IMR-90 (cell line): ENCODE measurements around the gene ATP5PO. TPM values are rescaled to one million over a fixed set of nuclear protein-coding genes. Genes with fewer than 3 reads are reported as not detected.

Experiments
- ATAC-seq: fragments of 200-7000 bp; cut with Tn5 transposase; 2 replicates; pipeline ENCODE4 v1.9.1; 2020; ENCODE audit warnings: low read depth, mild to moderate bottlenecking, moderate library complexity
- BruUV-seq: library from RNA; stranded (reverse); fragments of 400-500 nt; replicated peaks from 2 replicates; lab custom pipeline; 2021; lab: Mats Ljungman, UMichigan
- CTCF ChIA-PET: fragments of 300-600 bp; formaldehyde crosslinking; extraction: SDS; loops from one replicate; lab custom pipeline; 2021; ENCODE audit warnings: antibody characterized with exemption; lab: Yijun Ruan, JAX
- POLR2A ChIA-PET: fragments of 300-600 bp; sonication (Branson Sonifier 250); formaldehyde crosslinking; loops from one replicate; lab custom pipeline; 2022; ENCODE audit warnings: antibody characterized with exemption; ENCODE audit not compliant: unreplicated experiment; lab: Charles Lee
- DNase-seq: peaks from one replicate; pipeline ENCODE4 v3.0.0; 2013
- H2AFZ ChIP-seq: replicated peaks from 2 replicates; pipeline ENCODE3; 2013; ENCODE audit warnings: low read length, mild to moderate bottlenecking; ENCODE audit not compliant: poor library complexity
- H2AK5ac ChIP-seq: 2 replicates; pipeline ENCODE4 v1.6.1; 2013; ENCODE audit warnings: low read depth, low read length, inconsistent platforms
- H2AK9ac ChIP-seq: replicated peaks from 2 replicates; pipeline ENCODE3; 2013; ENCODE audit warnings: mild to moderate bottlenecking, low read depth, low read length, moderate library complexity; ENCODE audit not compliant: poor library complexity
- H2BK120ac ChIP-seq: 2 replicates; pipeline ENCODE4 v1.6.1; 2013; ENCODE audit warnings: low read depth, low read length, inconsistent platforms
- H2BK15ac ChIP-seq: 3 replicates; pipeline ENCODE4 v1.6.1; 2013; ENCODE audit warnings: low read depth, low read length, inconsistent platforms
- H2BK20ac ChIP-seq: 2 replicates; pipeline ENCODE4 v1.6.1; 2013; ENCODE audit warnings: low read depth, mild to moderate bottlenecking, inconsistent platforms, low read length, moderate library complexity
- H2BK5ac ChIP-seq: 2 replicates; pipeline ENCODE4 v1.6.1; 2013; ENCODE audit warnings: mild to moderate bottlenecking, low read depth, low read length, inconsistent platforms; ENCODE audit not compliant: poor library complexity, severe bottlenecking
- H3K14ac ChIP-seq: replicated peaks from 2 replicates; pipeline ENCODE4 v1.6.1; 2013; ENCODE audit warnings: low read depth, low read length, inconsistent platforms
- H3K18ac ChIP-seq: 2 replicates; pipeline ENCODE4 v1.6.1; 2013; ENCODE audit warnings: low read depth, low read length, control low read depth
- H3K23ac ChIP-seq: 2 replicates; pipeline ENCODE4 v1.6.1; 2013; ENCODE audit warnings: low read depth, low read length, inconsistent platforms
- H3K27ac ChIP-seq: 2 replicates; pipeline ENCODE4 v1.5.1; 2013; ENCODE audit warnings: mild to moderate bottlenecking, control low read depth, low read length; ENCODE audit not compliant: insufficient read depth
- H3K27me3 ChIP-seq: 2 replicates; pipeline ENCODE4 v1.6.1; 2013; ENCODE audit warnings: low read length; ENCODE audit not compliant: control insufficient read depth, insufficient read depth
- H3K36me3 ChIP-seq: 2 replicates; pipeline ENCODE4 v1.6.1; 2013; ENCODE audit warnings: low read length, mixed read lengths; ENCODE audit not compliant: control insufficient read depth, insufficient read depth
- H3K4ac ChIP-seq: 2 replicates; pipeline ENCODE4 v1.6.1; 2013; ENCODE audit warnings: low read depth, low read length, inconsistent platforms
- H3K4me1 ChIP-seq: 2 replicates; pipeline ENCODE4 v1.6.1; 2013; ENCODE audit warnings: low read length, mixed read lengths; ENCODE audit not compliant: control insufficient read depth, insufficient read depth
- H3K4me2 ChIP-seq: 2 replicates; pipeline ENCODE4 v1.6.1; 2013; ENCODE audit warnings: low read depth, mild to moderate bottlenecking, control low read depth, low read length, moderate library complexity
- H3K4me3 ChIP-seq: 2 replicates; pipeline ENCODE4 v1.5.1; 2013; ENCODE audit warnings: low read depth, mild to moderate bottlenecking, control low read depth, low read length, moderate library complexity; ENCODE audit not compliant: insufficient read depth
- H3K56ac ChIP-seq: 2 replicates; pipeline ENCODE4 v1.6.1; 2013; ENCODE audit warnings: low read length, inconsistent platforms; ENCODE audit not compliant: insufficient read depth; ENCODE audit errors: extremely low read depth
- H3K79me1 ChIP-seq, 2 experiments: 2 replicates each; pipeline ENCODE4 v1.6.1; 2013; ENCODE audit warnings: low read length in 2 of 2, inconsistent platforms in 1 of 2, low read depth in 1 of 2
- H3K9ac ChIP-seq: 2 replicates; pipeline ENCODE4 v1.6.1; 2013; ENCODE audit warnings: low read depth, low read length, control low read depth
- H3K9me1 ChIP-seq: 2 replicates; pipeline ENCODE4 v1.6.1; 2013; ENCODE audit warnings: low read length, inconsistent platforms; ENCODE audit not compliant: insufficient read depth
- H3K9me3 ChIP-seq: 2 replicates; pipeline ENCODE4 v1.6.1; 2013; ENCODE audit warnings: low read length; ENCODE audit not compliant: control insufficient read depth, insufficient read depth
- H4K20me1 ChIP-seq: 2 replicates; pipeline ENCODE4 v1.6.1; 2013; ENCODE audit warnings: low read length, inconsistent platforms; ENCODE audit not compliant: insufficient read depth
- H4K5ac ChIP-seq: 2 replicates; pipeline ENCODE4 v1.6.1; 2013; ENCODE audit warnings: mild to moderate bottlenecking, low read depth, low read length, control low read depth
- H4K8ac ChIP-seq, 2 experiments: 2 replicates each; pipeline ENCODE4 v1.6.1; 2013; ENCODE audit warnings: low read depth in 2 of 2, low read length in 2 of 2, control low read depth in 1 of 2, inconsistent platforms in 1 of 2
- H4K91ac ChIP-seq: 2 replicates; pipeline ENCODE4 v1.6.1; 2013; ENCODE audit warnings: low read depth, low read length, inconsistent platforms; ENCODE audit not compliant: insufficient read depth
- BHLHE40 ChIP-seq: fragments of 150-350 bp; IDR thresholded peaks from 2 replicates; pipeline ENCODE4 v1.6.1; 2016; ENCODE audit warnings: mild to moderate bottlenecking, low read depth, low read length
- CEBPB ChIP-seq: IDR thresholded peaks from 2 replicates; pipeline ENCODE4 v1.6.1; 2012; ENCODE audit warnings: low read depth, low read length, improper control_type of control experiment
- CHD1 ChIP-seq: IDR thresholded peaks from 2 replicates; pipeline ENCODE4 v1.6.1; 2012; ENCODE audit warnings: low read depth, low read length, improper control_type of control experiment
- ELK1 ChIP-seq: fragments of 150-350 bp; IDR thresholded peaks from 2 replicates; pipeline ENCODE4 v1.6.1; 2016; ENCODE audit warnings: low read depth, mild to moderate bottlenecking, low read length, moderate library complexity, borderline replicate concordance
- FOS ChIP-seq: fragments of 150-350 bp; IDR thresholded peaks from 2 replicates; pipeline ENCODE4 v1.6.1; 2016; ENCODE audit warnings: low read depth, low read length
- MAFK ChIP-seq: IDR thresholded peaks from 2 replicates; pipeline ENCODE4 v1.6.1; 2012; ENCODE audit warnings: low read depth, low read length, improper control_type of control experiment
- MAZ ChIP-seq: IDR thresholded peaks from 2 replicates; pipeline ENCODE4 v1.6.1; 2012; ENCODE audit warnings: low read depth, mild to moderate bottlenecking, low read length, improper control_type of control experiment, moderate library complexity, borderline replicate concordance
- MXI1 ChIP-seq: IDR thresholded peaks from 2 replicates; pipeline ENCODE4 v1.6.1; 2012; ENCODE audit warnings: low read depth, mild to moderate bottlenecking, low read length, moderate library complexity, borderline replicate concordance
- NFE2L2 ChIP-seq: fragments of 150-350 bp; IDR thresholded peaks from 2 replicates; pipeline ENCODE4 v1.6.1; 2016; ENCODE audit warnings: low read depth, mild to moderate bottlenecking, low read length
- POLR2A ChIP-seq: IDR thresholded peaks from 2 replicates; pipeline ENCODE4 v1.6.1; 2012; ENCODE audit warnings: mild to moderate bottlenecking, low read depth, low read length
- RAD21 ChIP-seq: IDR thresholded peaks from 2 replicates; pipeline ENCODE4 v1.6.1; 2012; ENCODE audit warnings: low read length, improper control_type of control experiment
- RCOR1 ChIP-seq: IDR thresholded peaks from 2 replicates; pipeline ENCODE4 v1.6.1; 2012; ENCODE audit warnings: mild to moderate bottlenecking, low read length, improper control_type of control experiment; ENCODE audit not compliant: insufficient replicate concordance
- RFX5 ChIP-seq: IDR thresholded peaks from 2 replicates; pipeline ENCODE4 v1.8.0; 2012; ENCODE audit warnings: low read depth, mild to moderate bottlenecking, low read length, moderate library complexity
- SMC3 ChIP-seq: fragments of 150-350 bp; IDR thresholded peaks from 2 replicates; pipeline ENCODE4 v1.6.1; 2016; ENCODE audit warnings: low read depth, mild to moderate bottlenecking, antibody characterized with exemption, low read length, moderate library complexity
- WGBS, 2 experiments: methylation state at CpG; one replicate each; pipeline versions ENCODE4 v1.1.5 to v1.1.7; 2013; ENCODE audit warnings: missing lambda C conversion rate in 2 of 2; ENCODE audit not compliant: insufficient read length in 1 of 2; ENCODE audit errors: extremely low coverage in 2 of 2; 5-methylcytosine and 5-hydroxymethylcytosine counted together
- dilution Hi-C: fragments of 300-500 bp; cut with HindIII; formaldehyde crosslinking; loops from one replicate; pipeline ENCODE4 v1.14.3; 2018; ENCODE audit warnings: low sequenced_read_pairs; ENCODE audit not compliant: unreplicated experiment
- in situ Hi-C: fragments of 300-500 bp; cut with MboI; formaldehyde crosslinking; loops from 3 replicates; pipeline ENCODE4 v1.14.3; 2019; ENCODE audit warnings: low sequenced_read_pairs, inconsistent platforms, mixed read lengths
- intact Hi-C: fragments of 100-400 bp; cut with micrococcal nuclease; formaldehyde crosslinking; loops from 2 replicates; pipeline ENCODE4 v1.10.0; 2022
- polyA plus RNA-seq, 3 experiments: library from polyadenylated mRNA; depleted of rRNA; stranded (reverse); fragments of >200 nt; gene quantifications; 2 replicates each; pipeline ENCODE4 v1.2.3, GENCODE V29; 2012; ENCODE audit warnings: low replicate concordance in 1 of 3
- total RNA-seq: library from RNA; depleted of rRNA; stranded (reverse); fragments of >200 nt; gene quantifications from 2 replicates; pipeline ENCODE4 v1.2.3, GENCODE V29; 2012
- TF ChIP-seq, protein P1 (sequence below): fragments of 150-350 bp; IDR thresholded peaks from 2 replicates; pipeline ENCODE4 v1.6.1; 2017; ENCODE audit warnings: mild to moderate bottlenecking, antibody characterized with exemption, low read length, low read depth
- TF ChIP-seq, protein P2 (sequence below): conservative IDR thresholded peaks from 2 replicates; pipeline ENCODE4 v1.5.1; 2012; ENCODE audit warnings: mild to moderate bottlenecking, low read depth, low read length, improper control_type of control experiment

ATP5PO gene
- total and polyA plus RNA-seq, 2 of the 4 experiments (the other 2 are of a cell fraction) = 237 to 250 TPM

DNA sequence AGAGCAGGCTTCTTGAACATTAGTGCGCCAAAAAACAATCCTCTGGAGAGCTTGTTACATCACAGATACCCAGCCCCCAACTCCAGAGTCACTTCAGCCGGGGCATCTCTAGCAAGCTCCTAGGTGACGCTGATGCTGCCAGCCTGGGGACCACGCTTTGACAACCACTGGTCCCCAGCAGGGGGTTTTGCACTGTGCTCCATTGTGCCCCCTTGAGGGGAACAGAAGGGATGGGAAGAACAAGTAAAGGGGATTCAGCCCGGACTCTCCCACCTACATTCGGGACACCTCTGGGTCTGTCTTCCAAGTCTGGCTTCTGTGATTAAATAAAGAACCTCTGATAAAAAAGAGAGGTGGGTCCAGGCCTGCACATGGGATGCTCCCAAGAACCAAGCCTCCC is 60.4 kb downstream of the ATP5PO start:
- Histone ChIP-seq H3K9me1 (no peaks in the 10 kb centered on the region), H2AK9ac (no peak overlapping the region), H3K79me1 (no peaks in the 10 kb centered on the region), H3K14ac (no peak overlapping the region), H3K36me3 (no peaks in the 10 kb centered on the region), H4K20me1 (no peaks in the 10 kb centered on the region), H4K91ac (no peak overlapping the region), H3K4me3 (no peak overlapping the region), H4K8ac (no peak overlapping the region), H3K4me2 (no peak overlapping the region), H3K27ac (no peak overlapping the region), H3K56ac (no peak overlapping the region), H2BK15ac (no peak overlapping the region), H2AFZ (no peak overlapping the region), H2BK20ac (no peak overlapping the region), H3K4me1 (no peaks in the 10 kb centered on the region), H3K27me3 (peaks cover 7% of the 10 kb centered on the region; the same call in 1 of the 2 replicates), H3K18ac (no peak overlapping the region), H3K9ac (no peak overlapping the region), H2BK5ac (no peak overlapping the region), H3K23ac (no peak overlapping the region), H4K5ac (no peak overlapping the region), H3K4ac (no peak overlapping the region), H2AK5ac (no peak overlapping the region), H3K9me3 (no peaks in the 10 kb centered on the region), H2BK120ac (no peak overlapping the region)
- ATAC-seq (no peak), DNase-seq (no peak)
- dilution Hi-C loops = no loop called here
- no peak for TF ChIP-seq BHLHE40
- no peak for TF ChIP-seq MAZ
- TF ChIP-seq, protein P1, sequence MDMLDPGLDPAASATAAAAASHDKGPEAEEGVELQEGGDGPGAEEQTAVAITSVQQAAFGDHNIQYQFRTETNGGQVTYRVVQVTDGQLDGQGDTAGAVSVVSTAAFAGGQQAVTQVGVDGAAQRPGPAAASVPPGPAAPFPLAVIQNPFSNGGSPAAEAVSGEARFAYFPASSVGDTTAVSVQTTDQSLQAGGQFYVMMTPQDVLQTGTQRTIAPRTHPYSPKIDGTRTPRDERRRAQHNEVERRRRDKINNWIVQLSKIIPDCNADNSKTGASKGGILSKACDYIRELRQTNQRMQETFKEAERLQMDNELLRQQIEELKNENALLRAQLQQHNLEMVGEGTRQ = no peak
- no peak for TF ChIP-seq POLR2A
- TF ChIP-seq MAFK = no peak
- no peak for TF ChIP-seq RAD21
- no peak for TF ChIP-seq CEBPB
- no peak for TF ChIP-seq RFX5
- no peak for TF ChIP-seq CHD1
- TF ChIP-seq ELK1 = no peak
- TF ChIP-seq, protein P2, sequence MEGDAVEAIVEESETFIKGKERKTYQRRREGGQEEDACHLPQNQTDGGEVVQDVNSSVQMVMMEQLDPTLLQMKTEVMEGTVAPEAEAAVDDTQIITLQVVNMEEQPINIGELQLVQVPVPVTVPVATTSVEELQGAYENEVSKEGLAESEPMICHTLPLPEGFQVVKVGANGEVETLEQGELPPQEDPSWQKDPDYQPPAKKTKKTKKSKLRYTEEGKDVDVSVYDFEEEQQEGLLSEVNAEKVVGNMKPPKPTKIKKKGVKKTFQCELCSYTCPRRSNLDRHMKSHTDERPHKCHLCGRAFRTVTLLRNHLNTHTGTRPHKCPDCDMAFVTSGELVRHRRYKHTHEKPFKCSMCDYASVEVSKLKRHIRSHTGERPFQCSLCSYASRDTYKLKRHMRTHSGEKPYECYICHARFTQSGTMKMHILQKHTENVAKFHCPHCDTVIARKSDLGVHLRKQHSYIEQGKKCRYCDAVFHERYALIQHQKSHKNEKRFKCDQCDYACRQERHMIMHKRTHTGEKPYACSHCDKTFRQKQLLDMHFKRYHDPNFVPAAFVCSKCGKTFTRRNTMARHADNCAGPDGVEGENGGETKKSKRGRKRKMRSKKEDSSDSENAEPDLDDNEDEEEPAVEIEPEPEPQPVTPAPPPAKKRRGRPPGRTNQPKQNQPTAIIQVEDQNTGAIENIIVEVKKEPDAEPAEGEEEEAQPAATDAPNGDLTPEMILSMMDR = no peak
- no peak for TF ChIP-seq SMC3
- no peak for TF ChIP-seq MXI1
- TF ChIP-seq RCOR1 = no peak
- TF ChIP-seq NFE2L2 = no peak
- TF ChIP-seq FOS = no peak
- intact Hi-C loops = no loop called here
- in situ Hi-C loops = no loop called here
- ChIA-PET POLR2A (no interaction called here), CTCF (interaction anchor here (0.7 kb wide), 1 partner anchor 14 kb away, joined by 3 read pairs; no protein-coding TSS in a partner anchor)
- WGBS, 2 experiments = 60% methylated on average over 1 of the region's 6 CpGs; no CpG with 5 or more reads in 1 of the 2 experiments
- BruUV-seq = no TSS peak
